SK-N-SH (cell line): ENCODE results near the gene MAD1L1. TPM values are rescaled to one million over a fixed set of nuclear protein-coding genes. Genes with fewer than 3 reads are reported as not detected.

Source experiments
- CTCF ChIA-PET: fragments of 300-600, 350-600 bp; formaldehyde crosslinking; extraction: SDS; loops from one replicate; lab custom pipeline; 2021; lab: Yijun Ruan, JAX
- POLR2A ChIA-PET: fragments of 350-600 bp; sonication (Branson Sonifier 250); formaldehyde crosslinking; extraction: SDS; loops from one replicate; lab custom pipeline; 2020; ENCODE audit warnings: antibody characterized with exemption, inconsistent platforms; lab: Yijun Ruan, JAX
- DNase-seq: peaks from one replicate; pipeline ENCODE4 v3.0.0; 2012
- H2AFZ ChIP-seq: fragments of 200-600 bp; sonication (generic); 2 replicates; pipeline ENCODE4 v1.8.1; 2016; ENCODE audit warnings: antibody characterized with exemption, mild to moderate bottlenecking, low read depth
- H3F3A ChIP-seq: fragments of 200-600 bp; sonication (generic); replicated peaks from 2 replicates; pipeline ENCODE3; 2016; ENCODE audit warnings: antibody characterized with exemption, mild to moderate bottlenecking; ENCODE audit not compliant: insufficient read depth
- H3K27ac ChIP-seq, 2 experiments: fragments of 200-500 bp in 1 of 2; fragments of 200-600 bp in 1 of 2; sonication (Bioruptor generic) in 1 of 2; sonication (generic), shearing (Covaris generic) in 1 of 2; 2 replicates each; pipeline versions ENCODE4 v1.5.1 to v1.6.1; 2014 to 2016; ENCODE audit warnings: low read depth in 2 of 2, inconsistent platforms in 1 of 2, low read length in 1 of 2, mild to moderate bottlenecking in 1 of 2, mixed read lengths in 1 of 2
- H3K27me3 ChIP-seq: fragments of 200-600 bp; sonication (generic), shearing (Covaris generic); 2 replicates; pipeline ENCODE4 v1.6.1; 2016; ENCODE audit warnings: mixed run types; ENCODE audit not compliant: insufficient read depth
- H3K36me3 ChIP-seq, 2 experiments: fragments of 200-500 bp in 1 of 2; fragments of 200-600 bp in 1 of 2; sonication (Bioruptor generic) in 1 of 2; sonication (generic) in 1 of 2; replicated peaks in 1 of 2; 2 replicates each; pipeline versions ENCODE3 to v1.5.1; 2014 to 2016; ENCODE audit warnings: low read length in 1 of 2, mild to moderate bottlenecking in 1 of 2; ENCODE audit not compliant: insufficient read depth in 2 of 2, control insufficient read depth in 1 of 2
- H3K4me1 ChIP-seq, 2 experiments: fragments of 200-500 bp in 1 of 2; fragments of 200-600 bp in 1 of 2; sonication (Bioruptor generic) in 1 of 2; sonication (generic), shearing (Covaris generic) in 1 of 2; 2 replicates each; pipeline versions ENCODE4 v1.5.1 to v1.6.1; 2014 to 2016; ENCODE audit warnings: low read depth in 1 of 2, low read length in 1 of 2, mixed run types in 1 of 2; ENCODE audit not compliant: insufficient read depth in 2 of 2, control insufficient read depth in 1 of 2
- H3K4me2 ChIP-seq: fragments of 200-600 bp; sonication (generic), shearing (Covaris generic); 2 replicates; pipeline ENCODE4 v1.6.1; 2017; ENCODE audit warnings: mixed run types
- H3K4me3 ChIP-seq, 2 experiments: fragments of 200-500 bp in 1 of 2; fragments of 200-600 bp in 1 of 2; sonication (Bioruptor generic) in 1 of 2; sonication (generic), shearing (Covaris generic) in 1 of 2; 2 replicates each; pipeline versions ENCODE4 v1.5.1 to v1.8.1; 2014 to 2016; ENCODE audit warnings: low read depth in 2 of 2, inconsistent platforms in 1 of 2, low read length in 1 of 2, mild to moderate bottlenecking in 1 of 2, mixed read lengths in 1 of 2, moderate library complexity in 1 of 2
- H3K79me2 ChIP-seq: fragments of 200-600 bp; sonication (generic); 2 replicates; pipeline ENCODE4 v1.8.1; 2017; ENCODE audit warnings: mild to moderate bottlenecking; ENCODE audit not compliant: insufficient read depth
- H3K9ac ChIP-seq: fragments of 200-600 bp; sonication (generic); 2 replicates; pipeline ENCODE4 v1.6.1; 2017; ENCODE audit warnings: mixed run types
- H3K9me2 ChIP-seq: fragments of 200-600 bp; sonication (generic); 2 replicates; pipeline ENCODE4 v1.6.1; 2017; ENCODE audit warnings: mixed run types
- H3K9me3 ChIP-seq: fragments of 200-600 bp; sonication (generic); 2 replicates; pipeline ENCODE4 v1.6.1; 2017; ENCODE audit warnings: mixed run types, mild to moderate bottlenecking, moderate library complexity
- H4K20me1 ChIP-seq: fragments of 200-600 bp; sonication (generic); 2 replicates; pipeline ENCODE4 v1.6.1; 2017; ENCODE audit warnings: mild to moderate bottlenecking, mixed run types; ENCODE audit not compliant: insufficient read depth
- CTCF ChIP-seq: fragments of 200-600 bp; sonication (generic); IDR thresholded peaks from 2 replicates; pipeline ENCODE4 v1.6.1; 2017; ENCODE audit warnings: antibody characterized with exemption, mild to moderate bottlenecking, moderate library complexity
- ELF1 ChIP-seq: IDR thresholded peaks from 2 replicates; pipeline ENCODE4 v1.4.0; 2012
- FOXJ3 ChIP-seq: sonication (generic); formaldehyde crosslinking; IDR thresholded peaks from 2 replicates; pipeline ENCODE4 v1.5.1; 2020; ENCODE audit warnings: mild to moderate bottlenecking, missing genetic modification reagents
- FOXM1 ChIP-seq: IDR thresholded peaks from 2 replicates; pipeline ENCODE4 v1.4.0; 2012; ENCODE audit warnings: low read depth, mild to moderate bottlenecking
- GABPA ChIP-seq: IDR thresholded peaks from 2 replicates; pipeline ENCODE4 v1.4.0; 2012; ENCODE audit warnings: low read depth, mild to moderate bottlenecking
- GATA2 ChIP-seq: sonication (generic); formaldehyde crosslinking; IDR thresholded peaks from 2 replicates; pipeline ENCODE4 v1.5.0; 2020; ENCODE audit warnings: mild to moderate bottlenecking, missing genetic modification reagents
- MAX ChIP-seq: IDR thresholded peaks from 2 replicates; pipeline ENCODE4 v1.4.0; 2012; ENCODE audit warnings: low read depth
- MXI1 ChIP-seq: IDR thresholded peaks from 2 replicates; pipeline ENCODE4 v1.6.1; 2012; ENCODE audit warnings: mild to moderate bottlenecking, low read depth, low read length, improper control_type of control experiment
- NFIC ChIP-seq: IDR thresholded peaks from 2 replicates; pipeline ENCODE4 v1.4.0; 2012; ENCODE audit warnings: borderline replicate concordance
- NRF1 ChIP-seq: IDR thresholded peaks from 2 replicates; pipeline ENCODE4 v1.6.1; 2012; ENCODE audit warnings: low read depth, mild to moderate bottlenecking, low read length
- POLR2AphosphoS5 ChIP-seq: IDR thresholded peaks from 2 replicates; pipeline ENCODE4 v1.6.1; 2012; ENCODE audit warnings: low read depth, low read length
- REST ChIP-seq: IDR thresholded peaks from 2 replicates; pipeline ENCODE4 v1.6.1; 2012; ENCODE audit warnings: mild to moderate bottlenecking, low read depth, low read length, moderate library complexity
- RFX5 ChIP-seq: IDR thresholded peaks from 2 replicates; pipeline ENCODE4 v1.6.1; 2012; ENCODE audit warnings: mild to moderate bottlenecking, improper control_type of control experiment, low read length
- RXRA ChIP-seq: IDR thresholded peaks from 2 replicates; pipeline ENCODE4 v1.4.0; 2012; ENCODE audit warnings: low read depth, mild to moderate bottlenecking, borderline replicate concordance
- SIN3A ChIP-seq: IDR thresholded peaks from 2 replicates; pipeline ENCODE4 v1.6.1; 2012; ENCODE audit warnings: low read depth, mild to moderate bottlenecking, low read length, moderate library complexity, borderline replicate concordance
- SMC3 ChIP-seq: IDR thresholded peaks from 2 replicates; pipeline ENCODE4 v1.6.1; 2012; ENCODE audit warnings: low read depth, low read length, improper control_type of control experiment
- TCF12 ChIP-seq: IDR thresholded peaks from 2 replicates; pipeline ENCODE4 v1.4.0; 2012
- TEAD4 ChIP-seq: IDR thresholded peaks from 2 replicates; pipeline ENCODE4 v1.4.0; 2012; ENCODE audit warnings: mild to moderate bottlenecking, borderline replicate concordance; ENCODE audit not compliant: insufficient read depth
- WGBS: methylation state at CpG from one replicate; pipeline ENCODE4 v1.1.6; 2017; ENCODE audit warnings: low lambda C conversion rate; 5-methylcytosine and 5-hydroxymethylcytosine counted together
- polyA plus RNA-seq, 3 experiments: library from polyadenylated mRNA; depleted of rRNA; stranded (reverse); fragments of >200 nt; gene quantifications; 2 replicates each; pipeline ENCODE4 v1.2.3, GENCODE V29; 2012

The MAD1L1 gene
- polyA plus RNA-seq, 1 of the 3 experiments (the other 2 are of a cell fraction) = 46.2 TPM

DNA sequence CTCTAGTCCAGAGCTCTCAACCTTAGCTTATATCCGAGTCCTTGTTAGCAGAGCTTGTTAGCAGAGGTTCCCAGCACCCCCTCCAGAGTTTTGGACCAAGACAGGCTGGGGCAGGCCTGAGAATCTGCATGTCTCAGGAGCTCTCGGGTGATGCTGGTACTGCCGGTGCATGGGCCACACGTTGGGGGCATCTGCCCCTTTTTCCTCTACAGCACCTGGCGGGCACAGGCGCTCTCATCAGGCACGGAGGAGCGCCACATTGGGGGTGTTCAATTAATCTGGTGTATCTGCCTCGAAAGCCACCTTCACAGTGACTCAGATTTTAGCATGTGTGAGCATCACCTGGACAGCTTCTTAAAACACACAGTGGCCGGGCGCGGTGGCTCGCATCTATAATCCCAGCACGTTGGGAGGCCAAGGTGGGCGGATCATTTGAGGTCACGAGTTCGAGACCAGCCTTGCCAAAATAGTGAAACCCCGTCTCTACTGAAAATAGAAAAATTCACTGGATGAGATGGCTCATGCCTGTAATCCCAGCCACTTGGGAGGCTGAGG lies 445.0 kb downstream of the MAD1L1 start:
- Histone ChIP-seq H3K9me3 (peaks cover 4% of the 10 kb centered on the region; the same call in 1 of the 2 replicates), H2AFZ (no peak overlapping the region), H4K20me1 (no peaks in the 10 kb centered on the region), H3K27ac (no peak overlapping the region), H3K9me2 (no peaks in the 10 kb centered on the region), H3K79me2 (no peaks in the 10 kb centered on the region), H3K36me3 (no peaks in the 10 kb centered on the region), H3K9ac (no peak overlapping the region), H3K4me3 (no peak overlapping the region), H3F3A (no peaks in the 10 kb centered on the region), H3K4me2 (no peak overlapping the region), H3K4me1 (no peaks in the 10 kb centered on the region), H3K27me3 (0 out of 2 replicates have a peak, but pooled peaks cover under 1% of the 10 kb centered on the region)
- TF ChIP-seq SIN3A (no peak), MAX (no peak), POLR2AphosphoS5 (no peak), SMC3 (no peak), CTCF (no peak), GATA2 (no peak), TEAD4 (no peak), RFX5 (no peak), ELF1 (no peak), FOXM1 (no peak), MXI1 (no peak), RXRA (no peak), TCF12 (no peak), NFIC (no peak), FOXJ3 (CRISPR knock-in tag) (no peak), GABPA (no peak), REST (no peak), NRF1 (no peak)
- CTCF ChIA-PET = interaction anchor here (0.7 to 1.1 kb wide), 3 partner anchors 29 to 377 kb away, joined by 3 read pairs; no protein-coding TSS in a partner anchor
- POLR2A ChIA-PET = no interaction called here
- WGBS = 68% methylated on average over 18 of the region's 18 CpGs
- no peak for DNase-seq
